GM18867 (cell line): ENCODE results near the gene NUTM1.
A peak's percentile ranks its signal among the peaks of the same experiment; 100 is the strongest.
"Not testable (repeated sequence)": the region's sequence is repeated elsewhere in the genome, so short reads cannot be mapped to it uniquely, and the experiment has no call there.

Source experiments
- ATAC-seq: cut with Tn5 transposase; IDR thresholded peaks from one replicate; pipeline ENCODE4 v1.9.1; 2021; ENCODE audit warnings: mild to moderate bottlenecking, moderate library complexity; ENCODE audit not compliant: unreplicated experiment

The NUTM1 gene

DNA sequence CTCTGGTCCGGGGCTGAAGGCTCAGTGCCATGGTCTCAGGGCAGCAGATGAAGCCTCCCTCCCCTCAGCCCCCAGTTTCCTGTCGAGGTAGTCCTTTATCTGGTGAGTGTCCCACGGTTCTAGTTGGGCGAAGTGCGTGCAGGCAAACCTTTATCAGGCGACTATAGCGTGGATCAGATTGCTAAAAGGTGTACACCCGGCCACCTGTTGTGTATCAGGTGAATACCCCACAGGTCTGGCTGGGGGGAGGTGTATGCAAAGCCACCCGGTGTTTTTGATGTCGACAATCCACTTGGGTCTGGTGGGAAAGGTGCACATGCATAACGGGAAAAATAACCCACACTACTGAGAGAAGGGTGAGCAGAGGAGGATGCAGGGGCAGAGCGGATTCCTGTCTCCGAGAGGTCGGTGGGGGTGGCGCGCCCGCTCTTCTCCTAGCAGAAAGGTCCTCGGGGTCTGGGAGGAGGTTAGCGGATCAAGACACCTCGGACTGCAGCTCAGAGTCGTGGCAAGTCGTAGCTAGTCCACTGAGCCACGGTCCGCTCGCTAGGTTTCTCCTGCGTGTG lies 6.0 kb upstream of the NUTM1 start:
- peak; percentile 1 for ATAC-seq

DNA sequence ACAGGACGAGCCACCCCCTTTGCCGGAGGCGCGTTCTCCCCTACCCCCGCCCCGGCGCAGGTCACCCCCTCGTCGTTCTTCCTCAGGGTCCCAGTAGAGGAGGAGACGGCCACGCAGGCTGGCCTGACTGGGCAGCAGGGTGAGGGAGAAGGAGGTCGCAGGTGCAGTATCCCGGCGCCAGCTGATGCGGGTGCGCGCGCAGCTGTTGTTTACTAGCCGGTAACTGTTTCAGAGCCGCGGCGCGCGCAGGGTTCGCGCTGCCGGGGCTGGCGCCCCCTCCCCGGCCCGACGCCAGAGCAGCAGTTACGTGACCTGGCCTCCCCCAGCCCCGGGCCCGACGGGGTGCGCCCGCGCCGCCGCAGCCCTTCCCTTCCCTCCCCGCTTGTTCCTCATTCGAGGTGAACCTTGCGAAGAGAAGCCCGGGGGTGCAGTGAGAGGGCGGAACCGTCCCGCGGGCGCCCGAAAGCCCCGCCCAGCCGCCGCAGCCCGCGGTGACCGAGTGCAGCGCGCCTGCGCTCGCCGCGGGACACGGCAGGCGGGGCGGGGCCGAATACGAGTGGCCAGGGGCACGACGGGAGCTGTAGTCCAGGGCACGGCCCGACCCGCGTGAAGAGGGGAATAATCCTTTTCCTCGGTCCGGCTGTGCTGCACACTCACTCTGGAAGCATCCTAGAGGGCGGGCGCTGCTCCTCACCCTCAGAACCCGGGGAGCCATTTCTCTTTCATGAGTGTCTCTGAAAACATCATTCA lies 5.4 kb upstream of the NUTM1 start, which contains the start of gene SLC12A6:
Gene SLC12A6, minus strand, starts transcription at position 225 of the 750 bp plus-strand sequence. CDS start 1,101 bp downstream, outside the sequence.
- peak; percentile 76 for ATAC-seq

DNA sequence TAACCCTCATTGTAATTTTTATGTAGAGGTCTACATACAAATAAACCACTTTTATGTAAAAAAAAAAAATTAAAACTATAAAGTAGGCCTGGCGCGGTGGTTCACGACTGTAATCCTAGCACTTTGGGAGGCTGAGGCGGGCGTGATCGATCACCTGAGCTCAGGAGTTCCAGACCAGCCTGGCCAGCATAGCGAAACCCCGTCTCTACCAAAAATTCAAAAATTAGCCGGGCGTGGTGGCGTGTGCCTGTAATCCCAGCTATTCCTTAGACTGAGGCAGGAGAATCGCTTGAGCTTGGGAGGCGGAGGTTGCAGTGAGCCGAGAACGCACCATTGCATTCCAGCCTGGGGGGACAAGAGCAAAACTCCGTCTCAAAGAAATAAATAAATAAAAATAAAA lies 4.8 kb upstream of the NUTM1 start:
- no peak for ATAC-seq

DNA sequence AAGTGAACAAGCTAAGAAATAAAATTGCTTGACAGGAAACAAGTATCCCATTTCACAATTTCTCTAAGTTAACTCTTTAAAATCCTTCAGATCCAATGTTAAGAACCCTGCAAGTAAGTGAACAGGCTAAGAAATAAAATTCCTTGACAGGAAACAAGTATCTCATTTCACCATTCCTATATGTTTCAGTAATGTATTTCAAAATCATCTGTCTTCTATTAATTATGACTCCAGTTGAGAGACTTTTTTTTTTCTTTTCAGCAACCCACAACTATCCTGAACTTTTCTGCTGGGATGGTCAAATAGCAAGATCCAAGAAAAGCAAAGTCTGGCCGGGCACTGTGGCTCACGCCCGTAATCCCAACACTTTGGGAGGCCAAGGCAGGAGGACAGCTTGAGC lies 3.2 kb upstream of the NUTM1 start:
- ATAC-seq = no peak

DNA sequence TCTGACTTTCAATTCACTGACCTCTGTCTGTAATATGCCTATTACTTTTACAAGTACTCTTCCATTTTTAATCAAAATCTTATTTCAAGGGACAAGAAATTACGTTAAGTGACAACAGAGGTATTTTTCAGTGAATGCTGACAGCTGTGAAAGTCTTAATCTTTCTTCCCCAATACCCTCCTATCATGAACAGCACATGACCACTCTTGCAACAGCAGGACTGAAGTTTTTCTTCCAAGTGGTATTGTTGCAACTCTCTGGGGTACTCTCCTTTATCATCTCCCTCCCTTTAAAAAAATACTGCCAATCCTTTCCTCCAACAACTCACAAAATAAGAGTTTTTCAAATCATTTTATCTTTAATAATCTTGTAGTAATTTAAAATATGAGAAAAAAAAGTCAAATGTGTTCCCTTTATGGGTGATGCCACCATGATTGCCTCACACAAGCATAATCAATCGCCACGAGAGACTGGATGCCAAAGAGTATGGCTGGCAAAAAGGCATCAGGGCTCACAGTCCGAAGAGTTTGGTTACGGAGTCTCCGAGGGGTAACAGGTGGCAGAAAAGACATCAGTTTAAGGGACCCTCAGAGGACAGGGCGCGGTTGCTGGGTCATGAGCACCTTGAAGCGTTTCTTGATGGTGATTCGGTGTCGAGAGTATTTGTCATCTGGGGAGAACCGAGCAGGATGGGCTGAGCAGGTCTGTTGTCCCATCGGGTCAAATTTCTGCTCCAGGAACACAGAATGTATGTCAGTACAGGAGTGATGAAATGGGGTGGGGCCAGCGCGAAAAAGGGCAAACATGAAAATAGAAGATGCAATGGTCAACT lies 1.5 kb upstream of the NUTM1 start:
- ATAC-seq = no peak

DNA sequence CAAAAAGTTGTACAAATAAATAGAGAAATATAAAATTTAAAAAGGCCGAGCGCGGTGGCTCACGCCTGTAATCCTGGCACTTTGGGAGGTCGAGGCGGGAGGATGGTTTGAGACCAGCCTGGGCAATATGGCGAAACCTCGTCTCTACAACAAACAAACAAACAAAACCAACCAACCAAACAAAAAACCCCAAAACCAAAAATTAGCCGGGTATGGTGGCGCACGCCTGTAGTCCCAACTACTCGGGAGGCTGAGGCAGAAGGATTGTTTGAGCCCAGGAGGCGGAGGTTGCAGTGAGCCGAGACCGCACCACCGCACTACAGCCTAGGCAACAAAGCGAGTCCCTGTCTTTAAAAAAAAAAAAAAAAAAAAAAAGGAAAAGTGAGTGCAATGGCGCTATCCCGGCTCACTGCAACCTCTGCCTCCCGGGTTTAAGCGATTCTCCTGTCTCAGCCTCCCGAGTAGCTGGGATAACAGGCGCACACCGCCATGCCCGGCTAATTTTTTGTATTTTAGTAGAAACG lies 840 bp upstream of the NUTM1 start:
- not testable (repeated sequence) for ATAC-seq

DNA sequence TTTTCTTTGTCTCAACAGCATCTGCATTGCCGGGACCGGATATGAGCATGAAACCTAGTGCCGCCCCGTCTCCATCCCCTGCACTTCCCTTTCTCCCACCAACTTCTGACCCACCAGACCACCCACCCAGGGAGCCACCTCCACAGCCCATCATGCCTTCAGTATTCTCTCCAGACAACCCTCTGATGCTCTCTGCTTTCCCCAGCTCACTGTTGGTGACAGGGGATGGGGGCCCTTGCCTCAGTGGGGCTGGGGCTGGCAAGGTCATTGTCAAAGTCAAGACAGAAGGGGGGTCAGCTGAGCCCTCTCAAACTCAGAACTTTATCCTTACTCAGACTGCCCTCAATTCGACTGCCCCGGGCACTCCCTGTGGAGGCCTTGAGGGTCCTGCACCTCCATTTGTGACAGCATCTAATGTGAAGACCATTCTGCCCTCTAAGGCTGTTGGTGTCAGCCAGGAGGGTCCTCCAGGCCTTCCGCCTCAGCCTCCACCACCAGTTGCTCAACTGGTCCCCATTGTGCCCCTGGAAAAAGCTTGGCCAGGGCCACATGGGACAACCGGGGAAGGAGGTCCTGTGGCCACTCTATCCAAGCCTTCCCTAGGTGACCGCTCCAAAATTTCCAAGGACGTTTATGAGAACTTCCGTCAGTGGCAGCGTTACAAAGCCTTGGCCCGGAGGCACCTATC lies 5.0 kb downstream of the NUTM1 start:
- no peak for ATAC-seq

DNA sequence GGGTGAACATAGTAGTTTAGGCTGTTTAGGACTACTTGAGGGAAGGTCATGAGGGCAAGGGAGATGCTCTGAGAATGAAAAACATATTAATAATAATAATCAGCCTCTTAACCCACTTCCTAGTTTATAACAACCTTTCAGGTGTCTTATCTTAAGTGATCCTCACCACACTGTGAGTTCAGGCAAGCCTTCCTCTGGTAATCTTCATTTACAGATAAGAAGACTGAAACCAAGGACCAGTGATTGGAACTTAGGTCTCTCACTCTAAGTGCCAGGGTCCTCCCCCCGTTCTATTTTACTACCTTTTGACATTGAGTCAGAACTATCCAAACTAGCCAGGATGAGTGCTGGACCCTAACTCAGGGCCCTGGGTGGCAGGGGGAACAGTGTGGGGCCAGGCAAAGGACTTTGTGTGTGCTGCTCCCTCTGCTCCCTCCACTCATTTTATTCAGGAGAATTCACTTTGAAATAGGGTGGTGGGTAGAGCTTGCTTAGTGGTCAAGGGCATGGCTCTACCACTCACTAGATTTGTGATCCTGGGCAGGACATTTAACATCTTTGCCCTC lies 5.7 kb downstream of the NUTM1 start:
- no peak for ATAC-seq

DNA sequence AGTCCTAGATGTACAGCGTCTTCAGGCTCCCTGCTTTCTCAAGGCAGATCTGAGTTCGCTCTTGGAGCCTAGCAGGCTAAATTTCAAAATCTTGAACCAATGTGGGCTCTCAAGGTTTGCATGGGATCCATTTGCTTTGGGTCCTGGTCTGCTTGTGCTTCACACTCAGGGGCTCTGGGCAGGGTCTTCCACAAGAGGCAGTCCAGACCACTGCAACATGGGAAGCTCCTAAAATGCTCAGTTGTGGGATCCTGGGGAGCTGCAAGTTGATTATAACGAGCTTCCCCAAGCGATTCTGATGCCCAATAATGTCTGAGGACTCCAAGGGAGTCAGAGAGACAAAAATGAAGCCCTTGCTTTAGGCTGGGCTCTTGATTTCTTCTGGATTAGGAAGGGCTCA lies 6.7 kb downstream of the NUTM1 start:
- ATAC-seq = no peak

DNA sequence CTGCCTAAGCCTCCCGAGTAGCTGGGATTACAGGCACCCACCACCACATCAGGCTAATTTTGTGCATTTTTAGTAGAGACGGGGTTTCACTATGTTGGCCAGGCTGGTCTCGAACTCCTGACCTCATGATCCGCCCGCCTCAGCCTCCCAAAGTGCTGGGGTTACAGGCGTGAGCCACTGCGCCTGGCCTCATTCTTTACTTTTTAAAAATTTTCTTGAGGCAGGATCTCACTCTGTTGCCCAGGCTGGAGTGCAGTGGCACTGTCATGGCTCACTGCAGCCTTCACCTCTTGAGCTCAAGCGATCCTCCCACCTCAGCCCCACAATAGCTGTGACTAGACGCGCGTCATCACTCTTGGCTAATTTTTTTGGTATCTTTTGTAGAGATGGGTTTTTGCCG lies 9.9 kb downstream of the NUTM1 start:
- not testable (repeated sequence) for ATAC-seq

DNA sequence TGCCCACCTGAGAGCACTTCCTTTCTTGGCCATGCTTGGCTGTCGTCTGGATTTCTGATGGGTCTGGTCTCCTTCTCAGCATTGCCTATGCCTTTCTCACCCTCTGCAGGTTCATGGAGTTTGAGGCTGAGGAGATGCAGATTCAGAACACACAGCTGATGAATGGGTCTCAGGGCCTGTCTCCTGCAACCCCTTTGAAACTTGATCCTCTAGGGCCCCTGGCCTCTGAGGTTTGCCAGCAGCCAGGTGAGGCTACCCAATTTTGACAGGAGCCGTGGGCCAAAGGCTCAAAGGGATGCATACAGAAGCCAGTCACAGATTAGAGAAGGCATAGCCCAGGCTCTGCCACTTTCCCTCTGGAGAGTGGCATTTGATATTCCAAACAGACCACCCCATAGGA lies 10.5 kb downstream of the NUTM1 start:
- no peak for ATAC-seq

DNA sequence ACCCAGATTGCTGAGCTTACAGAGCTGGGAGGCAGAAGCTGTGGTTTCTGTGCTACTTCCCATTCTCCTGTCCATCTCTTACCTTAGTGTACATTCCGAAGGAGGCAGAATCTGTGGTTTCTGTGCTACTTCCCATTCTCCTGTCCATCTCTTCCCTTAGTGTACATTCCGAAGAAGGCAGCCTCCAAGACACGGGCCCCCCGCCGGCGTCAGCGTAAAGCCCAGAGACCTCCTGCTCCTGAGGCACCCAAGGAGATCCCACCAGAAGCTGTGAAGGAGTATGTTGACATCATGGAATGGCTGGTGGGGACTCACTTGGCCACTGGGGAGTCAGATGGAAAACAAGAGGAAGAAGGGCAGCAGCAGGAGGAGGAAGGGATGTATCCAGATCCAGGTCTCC lies 11.2 kb downstream of the NUTM1 start:
- ATAC-seq = no peak

DNA sequence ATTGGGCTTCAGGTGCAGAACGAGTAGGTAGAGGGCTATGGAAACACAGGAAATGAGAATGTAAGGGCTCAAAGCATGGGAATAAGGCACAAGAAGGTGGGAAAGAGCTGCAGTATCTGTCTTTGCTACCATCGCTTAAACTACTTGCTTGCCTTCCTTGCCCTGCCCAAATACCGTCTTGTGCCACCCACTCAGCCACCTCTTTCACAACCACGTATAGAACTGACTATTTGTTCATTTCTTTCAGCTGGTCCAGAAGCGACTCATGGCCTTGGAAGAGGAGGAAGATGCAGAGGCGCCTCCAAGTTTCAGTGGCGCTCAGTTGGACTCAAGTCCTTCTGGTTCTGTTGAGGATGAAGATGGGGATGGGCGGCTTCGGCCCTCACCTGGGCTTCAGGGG lies 12.1 kb downstream of the NUTM1 start:
- ATAC-seq = no peak

DNA sequence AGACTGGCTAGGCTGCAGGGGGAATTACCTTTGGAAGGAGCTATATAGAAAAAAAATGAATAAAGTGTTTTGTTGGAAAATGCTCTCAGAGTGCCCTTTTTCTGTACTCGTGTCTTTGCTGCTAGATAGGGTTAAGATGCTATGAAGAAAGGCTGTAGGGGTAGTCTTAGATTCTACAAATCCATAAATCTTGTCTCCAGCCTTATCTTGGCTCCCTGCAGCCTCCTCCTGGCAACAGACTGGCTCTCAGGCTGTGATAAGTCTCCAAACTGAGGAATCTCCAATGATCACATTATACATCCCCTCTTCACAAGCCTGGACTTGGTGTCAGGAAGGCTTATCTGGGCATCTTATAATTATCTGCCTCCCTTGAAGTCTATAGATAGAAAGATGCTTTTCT lies 14.5 kb downstream of the NUTM1 start:
- ATAC-seq = no peak

DNA sequence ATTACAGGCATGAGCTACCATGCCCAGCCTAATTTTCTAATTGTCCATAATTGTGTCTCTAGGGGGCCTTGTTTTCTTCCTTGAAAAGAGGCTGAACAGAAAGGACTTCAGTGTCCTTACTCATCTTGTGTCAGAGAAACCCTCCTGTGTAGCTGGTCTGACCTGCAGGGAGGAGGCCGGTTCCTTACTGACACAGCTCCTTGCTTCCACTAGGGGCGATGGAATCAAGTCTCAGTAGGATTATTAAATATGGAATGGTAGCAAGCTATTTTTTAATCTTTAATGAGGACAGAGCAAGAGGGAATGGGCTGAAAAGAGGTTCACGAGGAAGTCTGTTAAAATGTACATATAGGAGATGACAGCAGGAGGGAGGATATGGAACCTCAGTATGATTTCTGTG lies 15.3 kb downstream of the NUTM1 start:
- no peak for ATAC-seq

DNA sequence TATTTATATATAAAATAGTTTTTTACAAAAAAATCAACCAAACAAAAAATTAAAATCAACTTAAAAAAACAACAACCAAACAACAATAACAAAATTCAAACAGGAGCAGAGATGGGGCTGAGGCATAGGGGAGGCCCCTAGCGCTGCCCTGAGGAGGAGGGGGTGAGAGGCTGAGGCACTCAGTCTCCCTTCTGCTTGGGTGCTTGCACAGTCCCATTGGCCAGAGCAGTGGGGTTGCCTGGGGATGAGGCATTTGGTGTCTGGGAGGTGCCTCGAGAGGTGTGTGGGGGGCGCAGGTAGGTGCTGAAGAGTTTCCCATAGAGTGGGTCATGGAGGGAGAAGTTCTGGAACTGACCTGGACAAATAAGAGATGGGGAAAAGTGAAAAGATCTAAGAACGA lies 15.8 kb downstream of the NUTM1 start:
- no peak for ATAC-seq

DNA sequence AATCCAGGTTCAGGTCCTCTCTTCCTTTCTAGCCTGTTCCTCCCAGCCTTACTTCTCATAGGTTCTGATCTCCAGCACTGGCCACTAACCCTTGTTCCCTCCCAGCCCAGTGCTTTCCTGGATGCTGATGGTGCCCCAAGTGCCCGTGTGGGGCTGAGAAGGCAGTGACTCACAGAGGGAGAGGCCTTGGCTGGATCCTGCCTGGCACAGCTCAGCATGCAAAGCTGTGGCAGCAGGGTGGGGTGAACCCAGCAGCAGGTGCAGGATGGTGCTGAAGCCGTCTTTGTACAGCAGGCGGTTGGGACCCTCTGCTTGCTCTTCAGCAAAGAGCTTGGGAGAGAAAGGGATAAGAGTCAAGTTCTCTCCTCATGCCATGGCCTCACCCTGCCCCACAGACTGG lies 16.3 kb downstream of the NUTM1 start:
- no peak for ATAC-seq

DNA sequence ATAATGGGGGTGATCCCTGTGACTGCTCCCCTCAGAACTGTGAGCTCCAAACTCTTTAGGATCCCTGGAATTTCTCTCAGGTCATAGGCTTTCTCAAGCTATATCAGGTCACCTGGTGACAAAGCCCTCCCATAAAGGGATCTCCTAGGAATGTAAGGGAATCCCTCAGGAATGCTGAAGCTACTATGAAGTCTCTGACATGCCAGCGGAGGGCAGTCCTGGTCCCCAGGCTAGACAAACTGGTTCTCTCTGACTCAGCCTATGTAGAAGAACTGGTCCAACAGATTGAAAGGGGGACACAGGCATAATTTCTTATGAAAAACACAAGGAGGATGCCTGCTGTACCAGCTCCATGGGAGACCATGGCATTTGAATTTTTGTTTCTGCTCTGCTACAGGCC lies 17.2 kb downstream of the NUTM1 start:
- ATAC-seq = no peak

DNA sequence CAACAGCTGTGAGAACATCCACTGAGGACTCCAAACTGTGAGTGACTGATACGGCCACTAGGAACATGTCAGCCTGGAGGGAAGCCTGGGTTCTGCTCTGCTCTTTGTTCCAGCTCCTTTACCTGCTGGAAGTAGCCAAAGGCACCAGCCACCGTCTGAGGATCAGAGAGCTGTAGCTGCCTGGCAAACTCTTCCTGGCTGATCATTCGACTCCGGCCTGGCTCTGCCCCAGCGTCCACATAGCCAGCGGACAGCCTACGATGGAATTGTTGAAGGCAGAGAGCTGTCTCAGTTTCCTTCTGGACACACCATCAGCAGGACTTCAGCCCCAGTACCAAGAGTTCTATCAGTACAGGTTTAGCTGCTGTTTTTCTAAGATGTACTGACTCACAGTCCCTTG lies 18.2 kb downstream of the NUTM1 start:
- no peak for ATAC-seq

DNA sequence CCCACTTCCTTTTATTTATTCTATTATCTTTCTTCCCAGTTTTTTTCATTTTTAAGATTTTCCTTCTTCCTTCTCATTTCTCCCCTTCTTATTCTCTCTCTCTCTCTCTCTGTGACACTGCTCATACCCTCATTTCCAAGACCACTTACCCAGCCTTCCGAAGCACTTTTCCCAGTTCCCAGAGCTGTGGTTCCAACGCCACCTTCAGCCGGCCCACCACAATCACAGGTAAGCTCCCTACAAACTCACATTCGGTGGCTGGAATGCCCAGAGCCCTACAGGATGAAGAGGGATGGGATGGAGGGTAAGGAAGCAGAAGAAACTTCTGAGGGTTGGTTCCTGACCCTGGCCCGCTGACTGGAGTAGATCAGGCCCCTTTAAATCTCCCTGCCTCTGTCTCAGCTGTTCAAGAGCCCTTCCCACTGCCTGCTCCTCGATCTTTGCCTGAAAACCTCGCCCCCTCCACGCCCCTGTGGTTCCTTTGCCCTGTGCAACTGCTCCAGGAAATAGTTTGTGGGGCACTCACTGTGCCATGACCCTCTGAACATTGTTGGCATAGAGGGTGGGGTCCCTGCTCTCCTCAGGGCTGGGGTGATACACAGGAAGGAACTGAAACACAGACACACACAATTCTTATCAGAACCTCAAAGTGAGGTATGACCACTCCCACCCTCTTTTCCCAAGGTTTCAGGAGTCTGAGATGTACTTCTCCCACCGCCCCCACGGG lies 19.1 kb downstream of the NUTM1 start:
- no peak for ATAC-seq
